Stimulated activated CD8-positive, alpha-beta memory T cell treated with anti-CD3 and anti-CD28 coated beads, Interleukin-7, amount 100 ng/mL, for 4 hours (primary cell): ENCODE measurements around the gene CLEC2D.
A peak's percentile ranks its signal among the peaks of the same experiment; 100 is the strongest.
"Not testable (repeated sequence)": the region's sequence is repeated elsewhere in the genome, so short reads cannot be mapped to it uniquely, and the experiment has no call there.

Experiments
- DNase-seq, 2 donors: peaks; one replicate each; pipeline ENCODE4 v3.0.0-alpha.2; 2020; ENCODE audit warnings: low read depth in 2 of 2

The CLEC2D gene

DNA sequence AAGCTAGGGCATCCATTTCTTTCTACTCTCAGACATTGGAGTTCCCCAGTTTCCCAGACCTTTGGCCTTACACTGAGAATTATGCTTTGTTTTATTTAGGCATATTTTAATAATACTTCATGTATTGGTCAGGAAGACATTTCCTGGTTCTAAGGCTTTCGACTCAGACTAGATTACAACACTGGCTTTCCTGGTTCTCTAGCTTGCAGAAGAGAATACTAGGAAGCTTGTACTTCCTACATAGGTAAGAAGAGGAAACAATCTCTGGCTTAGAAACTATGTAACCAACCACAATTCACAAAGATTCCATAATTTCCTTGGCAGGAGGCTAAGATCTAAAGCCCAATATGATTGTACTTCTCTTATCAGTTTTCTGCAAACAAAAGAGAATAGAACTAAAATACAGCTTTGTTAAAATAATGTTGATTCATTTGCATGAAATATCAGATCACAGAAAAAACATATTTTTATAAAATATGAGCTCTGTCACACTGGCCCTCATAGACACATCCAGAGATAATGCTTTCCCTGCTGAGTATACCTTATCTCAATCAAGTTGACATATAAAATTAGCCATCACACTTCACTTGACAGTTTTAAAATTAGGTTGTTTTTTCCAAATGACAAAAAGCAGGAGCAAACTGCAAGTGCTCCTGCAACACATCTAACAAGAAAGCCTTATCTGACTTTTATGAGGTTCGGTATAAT, 30.5 kb downstream of the CLEC2D start:
- DNase-seq = no peak

DNA sequence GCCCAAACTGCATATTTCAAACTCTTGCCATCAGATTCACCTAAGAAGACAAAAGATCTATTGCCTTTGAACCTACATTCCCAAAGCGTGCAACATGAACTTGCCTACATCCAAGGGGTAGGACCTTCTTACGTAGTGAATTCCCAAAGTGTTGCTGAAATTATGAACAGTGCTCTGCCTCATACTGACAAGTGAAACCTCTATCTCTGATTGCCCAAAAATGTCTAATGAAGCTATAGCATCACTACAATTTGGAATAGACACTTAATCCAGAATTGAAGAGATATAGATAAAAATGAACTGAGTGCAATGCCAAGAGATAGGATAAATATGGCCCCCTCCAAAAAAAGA, 31.1 kb downstream of the CLEC2D start:
- DNase-seq = no peak

- DNase-seq = no peak
Measured at GRCh38 chr12:9701380-9702154, 32.1 kb downstream of the CLEC2D start.

DNA sequence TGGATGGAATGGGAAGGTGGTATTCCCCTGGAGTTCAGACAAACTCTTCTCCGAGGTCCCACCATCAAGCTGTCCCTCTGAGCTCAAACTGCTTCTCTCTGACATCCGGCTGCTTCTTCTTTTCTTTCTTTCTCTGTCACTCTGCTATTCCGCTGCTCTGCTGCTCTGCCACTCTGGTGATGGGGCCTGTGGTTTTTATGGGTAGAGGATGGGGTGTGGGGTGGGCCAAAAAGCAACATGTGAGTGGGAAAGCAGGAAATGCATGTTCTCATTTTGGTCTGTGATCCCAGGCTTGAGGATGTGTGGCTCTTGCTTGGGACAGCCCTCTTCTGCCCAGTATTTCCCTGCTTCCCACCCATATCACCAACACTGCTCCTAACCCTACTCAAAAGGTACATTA, 32.7 kb downstream of the CLEC2D start:
- no peak for DNase-seq

GRCh38 chr12:9704561-9704960, 35.0 kb downstream of the CLEC2D start:
- not testable (repeated sequence) for DNase-seq

GRCh38 chr12:9706086-9706685, 36.7 kb downstream of the CLEC2D start:
- no peak for DNase-seq

GRCh38 chr12:9707356-9707755, 37.8 kb downstream of the CLEC2D start:
- DNase-seq = no peak

DNA sequence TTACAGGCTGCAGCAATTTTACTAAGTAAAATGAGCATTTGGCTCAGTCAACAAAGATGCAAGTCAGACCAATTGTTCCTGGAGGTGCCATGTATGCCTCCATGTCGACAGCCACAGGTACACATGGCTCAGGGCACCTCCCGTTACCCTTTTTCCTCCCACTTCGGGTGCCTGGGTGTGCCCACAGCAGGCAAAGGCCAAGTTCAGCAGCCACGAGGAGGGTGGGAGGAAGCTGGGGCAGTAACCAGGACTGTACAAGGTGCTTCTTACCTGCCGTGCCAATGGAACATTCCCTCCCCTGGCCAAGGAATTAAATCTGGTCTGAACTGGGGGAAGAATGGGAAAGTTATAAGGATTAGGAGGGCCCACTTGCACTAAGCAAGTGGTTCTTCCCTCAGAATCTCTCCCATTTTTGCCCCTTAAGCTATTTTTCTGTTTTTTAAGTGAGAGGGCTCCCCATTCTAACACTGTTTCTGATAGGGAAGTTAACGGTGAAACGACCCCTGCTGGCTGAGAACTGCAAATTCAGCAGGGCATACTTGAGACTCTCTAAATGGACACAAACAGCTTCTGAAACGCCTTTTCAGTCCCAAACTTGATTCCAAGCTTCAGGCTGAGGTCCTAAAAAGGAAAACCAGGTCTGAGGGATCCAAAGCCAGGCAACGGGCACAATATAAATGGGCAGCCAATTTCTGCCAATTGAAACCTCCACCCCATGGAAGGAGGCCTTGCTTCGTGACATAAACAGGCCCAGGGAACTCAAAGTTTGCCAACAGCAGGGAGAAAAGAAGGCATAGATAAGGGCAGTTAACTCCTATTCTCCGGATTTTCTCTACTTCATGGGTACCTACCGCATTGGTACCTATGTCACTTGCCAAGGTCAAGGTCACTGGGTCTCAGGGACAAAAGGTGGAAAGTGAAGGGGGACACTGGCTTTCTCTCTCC, 38.6 kb downstream of the CLEC2D start:
- DNase-seq = peak; percentile 53 to 54

DNA sequence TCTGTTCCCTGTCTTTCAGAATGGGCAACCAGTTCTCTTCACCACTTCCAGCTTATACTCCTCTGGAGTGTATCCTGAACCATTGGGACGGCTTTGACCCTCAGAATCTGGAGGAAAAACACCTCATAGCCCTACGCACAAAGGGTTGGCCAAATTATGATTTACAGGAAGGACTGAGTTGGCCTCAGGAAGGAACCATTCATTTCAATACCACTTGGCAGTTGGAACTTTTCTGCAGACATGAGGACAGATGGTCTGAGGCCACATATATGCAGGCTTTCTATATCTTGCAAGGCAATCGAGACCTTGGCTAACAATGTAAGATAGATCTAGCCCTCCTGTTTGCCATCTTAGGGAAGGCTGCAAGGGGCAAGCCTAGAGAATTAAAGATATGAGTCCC, 39.3 kb downstream of the CLEC2D start:
- no peak for DNase-seq

DNA sequence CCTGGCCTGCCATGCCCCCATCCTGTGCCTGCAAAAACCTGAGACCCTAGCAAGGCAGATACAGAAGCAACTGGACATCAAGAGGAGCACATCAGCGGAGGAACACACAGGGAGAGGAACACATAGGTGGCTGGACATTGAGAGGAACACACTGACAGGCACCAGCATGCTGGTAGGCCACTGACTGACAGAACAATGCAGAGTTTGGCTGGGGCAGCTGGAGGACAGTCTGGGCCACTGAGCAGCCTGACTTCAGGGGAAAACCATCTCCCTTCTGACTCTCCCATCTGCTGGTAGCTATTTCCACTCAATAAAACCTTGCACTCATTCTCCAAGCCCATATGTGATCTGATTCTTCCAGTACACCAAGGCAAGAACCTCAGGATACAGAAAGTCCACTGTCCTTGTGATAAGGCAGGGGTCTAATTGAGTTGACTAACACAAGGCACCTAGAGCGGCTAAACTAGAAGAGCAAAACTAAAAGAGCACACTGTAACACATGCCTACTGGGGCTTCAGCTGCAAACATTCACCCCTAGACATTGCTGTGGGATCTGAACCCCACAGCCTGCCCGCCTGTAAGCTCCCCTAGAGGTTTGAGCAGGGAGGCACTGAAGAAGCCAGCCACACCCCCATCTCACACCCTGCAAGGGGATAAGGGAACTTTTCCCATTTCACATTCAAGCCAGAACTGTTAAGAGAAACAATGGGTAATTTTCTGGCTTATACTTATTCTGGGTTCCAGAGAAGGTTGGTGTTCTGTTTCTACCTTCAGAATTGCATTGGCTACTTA, 41.3 kb downstream of the CLEC2D start:
- no peak for DNase-seq

- no peak for DNase-seq
Measured at GRCh38 chr12:9711664-9712063, 42.2 kb downstream of the CLEC2D start.

DNA sequence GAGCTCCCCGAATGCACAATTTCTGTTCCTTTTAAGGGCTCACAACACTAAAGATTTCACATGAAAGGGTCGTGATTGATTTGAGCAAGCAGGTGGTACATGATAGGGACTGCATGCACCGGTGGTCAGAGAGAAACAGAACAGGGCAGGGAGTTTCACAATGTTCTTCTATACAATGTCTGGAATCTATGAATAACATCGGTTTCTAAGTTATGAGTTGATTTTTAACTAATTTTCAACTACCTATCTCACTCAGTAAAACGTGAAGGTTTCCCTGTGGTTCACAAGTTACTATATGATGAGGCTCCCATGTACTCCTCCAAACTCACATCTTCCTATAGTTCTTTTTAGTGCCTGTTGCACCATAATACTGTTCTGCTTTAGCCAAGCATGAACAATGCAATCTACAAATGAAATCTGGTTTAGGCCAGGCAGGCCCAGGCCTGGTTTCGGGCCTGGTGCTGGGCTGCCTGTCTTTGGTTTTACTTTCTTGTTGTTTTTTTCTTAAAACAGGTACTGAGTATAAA, 43.6 kb downstream of the CLEC2D start:
- not testable (repeated sequence) for DNase-seq

- no peak for DNase-seq
Measured at GRCh38 chr12:9717070-9717925, 47.8 kb downstream of the CLEC2D start.

GRCh38 chr12:9718968-9719367, 49.5 kb downstream of the CLEC2D start:
- DNase-seq = no peak

GRCh38 chr12:9719790-9720189, 50.3 kb downstream of the CLEC2D start:
- DNase-seq = no peak

DNA sequence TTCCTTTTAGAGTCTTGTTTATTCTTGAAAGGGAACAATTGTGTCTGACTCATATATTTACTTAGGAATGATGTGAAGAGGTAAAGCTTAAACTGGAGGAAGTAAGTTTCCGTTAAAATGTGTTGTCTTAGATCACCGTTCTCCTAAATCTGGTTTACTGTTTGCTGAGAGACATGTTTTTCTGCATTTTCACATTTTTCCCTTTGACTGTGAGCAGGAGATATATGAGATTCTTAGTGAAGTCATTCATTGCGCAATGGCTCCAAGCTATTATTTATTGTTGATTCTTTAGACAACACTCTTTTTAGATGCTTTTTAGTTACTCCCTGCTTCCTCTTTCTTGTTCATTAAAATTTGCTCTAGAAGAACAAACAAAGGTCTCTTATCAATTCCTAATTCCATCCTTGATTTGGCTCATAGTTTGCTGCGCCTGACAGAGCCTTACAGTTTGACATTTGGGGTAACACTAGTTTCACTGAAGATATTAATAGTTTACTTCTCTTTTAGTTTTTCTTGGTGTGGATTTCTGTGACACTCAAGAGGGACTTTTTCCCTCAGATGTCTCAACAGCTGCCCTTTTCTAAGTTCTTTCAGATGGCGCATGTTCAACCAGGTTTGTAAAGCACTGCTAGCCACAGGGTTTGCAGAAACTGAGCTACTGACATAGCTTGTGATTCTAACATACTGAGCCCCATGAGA, 52.0 kb downstream of the CLEC2D start:
- DNase-seq = no peak

DNA sequence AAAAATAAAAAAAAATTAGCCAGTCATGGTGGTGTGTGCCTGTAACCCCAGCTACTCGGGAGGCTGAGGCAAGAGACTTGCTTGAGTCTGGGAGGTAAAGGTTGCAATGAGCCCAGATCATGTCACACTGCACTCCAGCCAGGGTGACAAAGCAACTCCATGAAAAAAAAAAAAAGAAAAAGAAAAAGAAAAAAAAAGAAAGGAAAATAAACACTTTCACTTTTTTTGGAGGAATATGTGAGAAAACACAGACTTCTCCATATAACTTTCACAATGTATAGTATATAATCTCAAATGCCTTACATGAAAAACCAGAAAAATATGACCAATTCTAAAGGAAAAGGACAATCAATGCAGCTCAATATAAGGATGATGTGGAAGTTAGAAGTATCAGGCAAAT, 54.5 kb downstream of the CLEC2D start:
- DNase-seq = no peak

- no peak for DNase-seq
Measured at GRCh38 chr12:9725213-9725870, 55.8 kb downstream of the CLEC2D start.

- no peak for DNase-seq
Measured at GRCh38 chr12:9727813-9728212, 58.3 kb downstream of the CLEC2D start.
